Prostate gland (tissue), 2 donors: ENCODE measurements around the gene ECEL1. TPM values are rescaled to one million over a fixed set of nuclear protein-coding genes. Genes with fewer than 3 reads are reported as not detected.

Experiments
- DNase-seq: peaks from one replicate; pipeline ENCODE4 v3.0.0-alpha.2; 2019; ENCODE audit warnings: low spot score
- H3K27ac ChIP-seq, 2 donors: fragments of 200-600 bp; sonication (generic); 2 replicates each; pipeline ENCODE4 v1.5.1; 2017 to 2019
- H3K27me3 ChIP-seq: fragments of 200-600 bp; sonication (generic); replicated peaks from 2 replicates; pipeline ENCODE4 v1.5.1; 2019; ENCODE audit not compliant: insufficient read depth
- H3K36me3 ChIP-seq, 2 donors: fragments of 200-600 bp; sonication (generic); 1 replicate in 1 of 2; 2 replicates in 1 of 2; pipeline versions ENCODE4 v1.5.1 to v1.8.1; 2017 to 2019
- H3K4me1 ChIP-seq: fragments of 200-600 bp; sonication (generic); replicated peaks from 2 replicates; pipeline ENCODE4 v1.5.1; 2019
- H3K4me3 ChIP-seq, 2 donors: fragments of 200-600 bp; sonication (generic); 2 replicates each; pipeline ENCODE4 v1.5.1; 2017 to 2019
- H3K9me3 ChIP-seq: fragments of 200-600 bp; sonication (generic); 2 replicates; pipeline ENCODE4 v1.5.1; 2017
- POLR2A ChIP-seq: fragments of 450-650 bp; IDR thresholded peaks from one replicate; pipeline ENCODE4 v1.6.1; 2016; ENCODE audit warnings: antibody characterized with exemption, mild to moderate bottlenecking
- POLR2AphosphoS5 ChIP-seq: sonication (generic); formaldehyde crosslinking; IDR thresholded peaks from one replicate; pipeline ENCODE4 v1.6.1; 2017; ENCODE audit warnings: antibody characterized with exemption
- WGBS: methylation state at CpG from one replicate; pipeline ENCODE4 v1.1.5; 2018; 5-methylcytosine and 5-hydroxymethylcytosine counted together
- intact Hi-C: fragments of 100-400 bp; cut with DNase I; formaldehyde crosslinking; loops from one replicate; pipeline ENCODE4 v1.14.2; 2022
- total RNA-seq, 2 donors: library from RNA; depleted of rRNA; stranded (reverse); fragments of >200 nt; gene quantifications; one replicate each; pipeline ENCODE4 v1.1.0, GENCODE V29; 2016
- TF ChIP-seq, protein P1 (sequence below), 4 experiments: fragments of 200-600 bp in 2 of 4; fragments of 450-650 bp in 2 of 4; sonication (generic) in 2 of 4; IDR thresholded peaks; 1 replicate in 3 of 4; 2 replicates in 1 of 4; pipeline ENCODE4 v1.5.1; 2016 to 2019; ENCODE audit warnings: antibody characterized with exemption in 4 of 4, mild to moderate bottlenecking in 2 of 4, moderate library complexity in 2 of 4

The ECEL1 gene
- total RNA-seq, 2 donors from 2014 or later, result 0.82 to 15.3 TPM

DNA sequence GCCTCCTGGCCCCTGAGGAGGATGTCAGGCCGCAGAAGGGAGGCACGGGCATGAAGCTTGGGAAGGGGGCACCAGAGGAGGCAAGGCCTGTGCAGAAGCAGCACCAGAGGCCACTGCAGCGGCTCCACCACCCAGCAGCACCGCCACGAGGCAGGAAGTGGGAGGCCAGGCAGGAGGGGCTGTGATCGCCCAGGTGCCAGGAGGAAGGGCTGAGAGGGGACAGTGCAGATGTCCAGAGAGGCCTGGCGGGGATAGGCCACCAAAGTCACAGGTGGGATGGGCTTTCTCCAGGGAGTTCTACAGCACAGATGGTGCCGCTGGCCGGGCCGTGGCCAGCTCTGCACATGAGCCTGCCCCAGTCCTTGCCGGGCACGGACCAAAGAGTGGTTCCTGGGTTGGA is 37.7 kb downstream of the ECEL1 start:
- H3K27ac ChIP-seq, result no peak overlapping the region
- DNase-seq, result no peak
- no peaks in the 10 kb centered on the region for H3K27me3 ChIP-seq
- no peaks in the 10 kb centered on the region for H3K4me1 ChIP-seq
- H3K36me3 ChIP-seq, result no peaks in the 10 kb centered on the region
- no peak overlapping the region for H3K4me3 ChIP-seq
- 83% methylated on average over 12 of the region's 12 CpGs for WGBS
- intact Hi-C loops, result no loop called here
- TF ChIP-seq, protein P1, sequence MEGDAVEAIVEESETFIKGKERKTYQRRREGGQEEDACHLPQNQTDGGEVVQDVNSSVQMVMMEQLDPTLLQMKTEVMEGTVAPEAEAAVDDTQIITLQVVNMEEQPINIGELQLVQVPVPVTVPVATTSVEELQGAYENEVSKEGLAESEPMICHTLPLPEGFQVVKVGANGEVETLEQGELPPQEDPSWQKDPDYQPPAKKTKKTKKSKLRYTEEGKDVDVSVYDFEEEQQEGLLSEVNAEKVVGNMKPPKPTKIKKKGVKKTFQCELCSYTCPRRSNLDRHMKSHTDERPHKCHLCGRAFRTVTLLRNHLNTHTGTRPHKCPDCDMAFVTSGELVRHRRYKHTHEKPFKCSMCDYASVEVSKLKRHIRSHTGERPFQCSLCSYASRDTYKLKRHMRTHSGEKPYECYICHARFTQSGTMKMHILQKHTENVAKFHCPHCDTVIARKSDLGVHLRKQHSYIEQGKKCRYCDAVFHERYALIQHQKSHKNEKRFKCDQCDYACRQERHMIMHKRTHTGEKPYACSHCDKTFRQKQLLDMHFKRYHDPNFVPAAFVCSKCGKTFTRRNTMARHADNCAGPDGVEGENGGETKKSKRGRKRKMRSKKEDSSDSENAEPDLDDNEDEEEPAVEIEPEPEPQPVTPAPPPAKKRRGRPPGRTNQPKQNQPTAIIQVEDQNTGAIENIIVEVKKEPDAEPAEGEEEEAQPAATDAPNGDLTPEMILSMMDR (IDR thresholded peaks at IDR 0.05), result no peak
- no peak for TF ChIP-seq POLR2AphosphoS5
- no peak for TF ChIP-seq POLR2A
- H3K9me3 ChIP-seq, result no peaks in the 10 kb centered on the region

DNA sequence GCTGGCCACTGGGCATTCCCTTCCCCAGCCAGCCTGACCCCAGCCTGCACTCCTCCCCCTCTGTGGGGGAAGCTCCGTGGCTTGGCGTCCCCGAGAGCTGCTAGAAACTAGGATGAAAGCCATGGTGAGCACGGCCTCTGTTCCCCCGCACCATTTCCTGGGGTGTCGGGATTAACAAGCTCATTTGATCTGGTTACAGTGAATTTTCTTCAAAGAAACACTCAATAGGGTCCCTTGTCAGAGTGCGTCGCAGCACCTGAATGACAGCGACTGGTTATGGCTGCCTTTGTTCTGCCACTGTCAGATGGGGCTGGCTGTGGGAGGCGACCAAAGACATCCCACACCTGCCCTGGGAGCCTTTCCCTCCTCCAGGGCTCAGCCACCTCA is 39.3 kb downstream of the ECEL1 start:
- DNase-seq, result no peak
- Histone ChIP-seq H3K4me3 (no peak overlapping the region), H3K27ac (no peak overlapping the region), H3K36me3 (no peaks in the 10 kb centered on the region), H3K4me1 (no peaks in the 10 kb centered on the region), H3K27me3 (no peaks in the 10 kb centered on the region), H3K9me3 (no peaks in the 10 kb centered on the region)
- TF ChIP-seq, protein P1 (IDR thresholded peaks at IDR 0.05), result no peak
- TF ChIP-seq POLR2AphosphoS5 (no peak), POLR2A (no peak)
- intact Hi-C loops, result no loop called here
- 54% methylated on average over 10 of the region's 10 CpGs for WGBS

DNA sequence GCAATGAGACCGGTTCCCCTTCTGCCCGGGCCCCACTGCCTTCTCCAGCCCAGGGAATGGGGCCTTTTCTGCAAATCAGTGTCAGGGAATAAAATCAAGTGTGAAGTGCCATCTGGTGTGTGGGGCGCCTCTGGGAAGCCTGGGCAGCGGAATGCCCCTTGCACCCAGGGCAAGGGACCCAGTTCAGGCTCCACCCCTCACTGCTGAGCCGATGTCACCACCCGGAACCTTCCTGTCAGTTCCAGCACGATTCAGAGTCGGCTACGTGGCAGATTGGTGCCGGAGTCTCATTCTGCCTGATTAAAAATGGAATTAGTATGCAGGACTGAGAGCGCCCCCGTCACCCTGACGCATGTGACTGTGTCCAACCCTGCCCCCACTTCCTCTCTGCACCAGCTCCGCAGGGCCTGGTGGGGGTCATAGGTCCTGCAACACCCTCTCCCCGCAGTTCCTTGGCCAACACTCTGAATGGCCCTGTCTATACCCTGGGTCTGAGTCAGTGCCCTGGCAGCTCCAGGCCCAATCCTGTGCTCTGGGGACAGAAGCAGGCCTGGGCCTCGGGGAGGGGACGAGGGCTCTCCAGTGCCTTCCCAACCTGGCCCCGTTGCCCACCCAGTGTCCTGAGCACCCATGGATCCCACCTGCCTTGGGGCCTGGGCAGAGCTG is 39.9 kb downstream of the ECEL1 start:
- Histone ChIP-seq H3K4me1 (no peaks in the 10 kb centered on the region), H3K27ac (no peak overlapping the region), H3K36me3 (no peaks in the 10 kb centered on the region), H3K4me3 (no peak overlapping the region), H3K27me3 (no peaks in the 10 kb centered on the region), H3K9me3 (no peaks in the 10 kb centered on the region)
- intact Hi-C loops, result no loop called here
- TF ChIP-seq POLR2A (no peak), POLR2AphosphoS5 (no peak)
- TF ChIP-seq, protein P1 (IDR thresholded peaks at IDR 0.05), result no peak
- WGBS, result 86% methylated on average over 13 of the region's 18 CpGs
- no peak for DNase-seq

DNA sequence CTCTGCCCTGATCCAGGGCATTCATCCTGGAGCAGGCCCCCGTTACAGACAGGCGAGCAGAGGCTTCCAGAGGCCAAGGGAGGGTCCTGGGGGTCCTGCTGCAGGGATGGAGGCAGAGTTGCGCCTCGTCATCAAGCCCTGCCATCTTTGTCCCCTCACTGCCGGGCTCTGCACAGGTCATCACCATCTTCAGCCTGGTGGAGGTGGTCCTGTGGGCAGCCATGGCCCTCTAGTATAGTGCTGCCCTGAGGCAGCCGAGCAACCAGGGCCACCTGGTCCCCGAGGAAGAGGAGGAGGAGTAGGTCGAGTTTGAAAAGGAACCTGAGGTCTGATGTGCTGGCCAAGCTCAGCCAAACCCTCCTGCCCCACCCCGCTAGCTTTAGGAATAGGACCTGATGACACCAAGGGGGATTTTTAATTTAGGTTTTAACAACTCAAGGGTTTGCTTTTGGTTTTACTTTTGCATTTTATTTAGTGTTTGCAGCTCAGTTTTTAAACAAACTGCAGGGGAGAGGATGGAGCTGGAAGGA is 40.5 kb downstream of the ECEL1 start:
- WGBS, result 86% methylated on average over 9 of the region's 9 CpGs
- intact Hi-C loops, result no loop called here

More for the DNA sequence above, 40.5 kb downstream of the ECEL1 start:
- DNase-seq, result no peak
- Histone ChIP-seq H3K27me3 (no peaks in the 10 kb centered on the region), H3K9me3 (no peaks in the 10 kb centered on the region), H3K36me3 (no peaks in the 10 kb centered on the region), H3K27ac (no peak overlapping the region), H3K4me1 (no peaks in the 10 kb centered on the region), H3K4me3 (no peak overlapping the region)
- TF ChIP-seq POLR2A (no peak), POLR2AphosphoS5 (no peak)
- TF ChIP-seq, protein P1 (IDR thresholded peaks at IDR 0.05), result no peak
